HG03442 (cell line): ENCODE measurements around the gene NCOA5.
"Not testable (repeated sequence)": the region's sequence is repeated elsewhere in the genome, so short reads cannot be mapped to it uniquely, and the experiment has no call there.

ENCODE experiments used
- ATAC-seq: cut with Tn5 transposase; IDR thresholded peaks from one replicate; pipeline ENCODE4 v1.9.1; 2021; ENCODE audit warnings: mild to moderate bottlenecking, moderate library complexity; ENCODE audit not compliant: unreplicated experiment

Gene NCOA5

GRCh38 chr20:46093531-46093930, 3.8 kb upstream of the NCOA5 start:
- no peak for ATAC-seq

DNA sequence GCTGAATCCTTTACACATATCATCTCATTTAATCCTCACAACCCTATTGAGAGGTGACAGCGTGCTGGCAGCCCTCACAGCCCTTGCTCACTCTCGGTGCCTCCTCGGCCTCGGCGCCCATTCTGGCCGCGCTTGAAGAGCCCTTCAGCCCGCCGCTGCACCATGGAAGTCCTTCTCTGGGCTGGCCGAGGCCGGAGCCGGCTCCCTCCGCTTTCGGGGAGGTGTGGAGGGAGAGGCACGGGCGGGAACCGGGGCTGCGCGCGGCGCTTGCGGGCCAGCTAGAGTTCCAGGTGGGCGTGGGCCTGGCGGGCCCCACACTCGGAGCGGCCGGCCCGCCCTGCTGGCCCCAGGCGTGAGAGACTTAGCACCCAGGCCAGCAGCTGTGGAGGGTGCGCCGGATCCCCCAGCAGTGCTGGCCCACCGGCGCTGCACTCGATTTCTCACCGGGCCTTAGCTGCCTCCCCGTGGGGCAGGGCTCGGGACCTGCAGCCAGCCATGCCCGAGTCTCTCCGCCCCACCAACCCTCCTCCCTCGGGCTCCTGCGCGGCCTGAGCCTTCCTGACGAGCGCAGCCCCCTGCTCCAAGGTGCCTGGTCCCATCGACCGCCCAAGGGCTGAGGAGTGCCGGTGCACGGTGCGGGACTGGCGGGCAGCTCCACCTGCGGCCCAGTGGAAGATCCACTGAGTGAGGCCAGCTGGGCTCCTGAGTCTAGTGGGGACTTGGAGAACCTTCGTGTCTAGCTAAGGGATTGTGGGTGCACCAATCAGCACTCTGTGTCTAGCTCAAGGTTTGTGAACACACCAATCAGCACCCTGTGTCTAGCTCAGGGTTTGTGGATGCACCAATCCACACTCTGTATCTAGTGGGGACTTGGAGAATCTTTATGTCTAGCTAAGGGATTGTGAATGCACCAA, 2.1 kb upstream of the NCOA5 start:
- not testable (repeated sequence) for ATAC-seq

DNA sequence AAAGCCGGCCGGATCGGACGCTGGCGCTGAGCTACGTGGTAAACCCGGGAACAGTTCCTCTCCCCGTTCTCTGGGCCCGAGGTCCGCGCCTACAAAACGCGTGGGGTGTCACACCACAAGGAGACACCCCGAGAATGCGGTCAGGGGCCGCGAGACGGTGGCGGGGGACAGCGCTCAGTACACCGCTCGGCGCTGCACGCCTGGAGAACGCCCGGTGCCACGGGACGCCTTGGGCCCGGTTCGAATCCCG, 670 bp downstream of the NCOA5 start:
- ATAC-seq, result peak; percentile 24

DNA sequence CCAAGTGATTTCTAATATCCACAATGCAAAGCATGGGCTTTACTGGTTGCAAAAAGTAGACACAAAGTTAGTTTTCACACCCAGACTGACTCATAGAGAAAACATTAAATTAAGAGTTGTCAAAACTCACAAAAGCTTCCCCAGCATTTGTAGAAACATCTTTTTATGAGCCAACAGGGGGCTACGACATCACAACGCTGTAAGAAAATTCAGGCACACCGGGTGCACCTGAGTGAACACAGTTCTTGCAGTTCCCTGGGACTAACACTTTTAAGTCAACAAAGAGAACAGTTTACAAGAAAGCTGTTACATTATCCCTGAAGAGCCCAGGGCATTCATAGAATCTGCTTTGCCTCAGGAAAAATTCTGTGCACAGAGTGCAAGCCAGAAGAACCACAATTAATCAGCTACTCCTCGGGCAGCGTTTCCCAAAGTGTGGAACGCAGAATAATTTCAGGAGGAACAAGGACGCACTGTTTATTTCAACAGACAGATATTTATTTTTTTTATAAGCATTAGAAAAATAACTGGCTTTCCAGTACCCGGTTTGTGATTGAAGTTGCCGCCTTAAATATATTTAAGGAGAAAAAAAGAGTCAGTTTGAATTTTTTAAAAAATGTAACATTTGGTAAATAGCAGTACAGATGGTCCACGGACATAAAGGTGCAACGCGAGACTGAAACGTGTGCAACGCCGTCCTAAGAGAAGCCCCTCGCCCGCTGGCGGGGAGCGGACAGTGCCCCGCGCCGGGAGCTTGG, 1.2 kb downstream of the NCOA5 start:
- ATAC-seq, result no peak

- no peak for ATAC-seq
Measured at GRCh38 chr20:46087161-46087560, 2.6 kb downstream of the NCOA5 start.

GRCh38 chr20:46085179-46085851, 4.4 kb downstream of the NCOA5 start:
- ATAC-seq, result no peak

GRCh38 chr20:46084805-46085178, 5.0 kb downstream of the NCOA5 start:
- ATAC-seq, result no peak

- ATAC-seq, result no peak
Measured at GRCh38 chr20:46083531-46084061, 6.2 kb downstream of the NCOA5 start.

DNA sequence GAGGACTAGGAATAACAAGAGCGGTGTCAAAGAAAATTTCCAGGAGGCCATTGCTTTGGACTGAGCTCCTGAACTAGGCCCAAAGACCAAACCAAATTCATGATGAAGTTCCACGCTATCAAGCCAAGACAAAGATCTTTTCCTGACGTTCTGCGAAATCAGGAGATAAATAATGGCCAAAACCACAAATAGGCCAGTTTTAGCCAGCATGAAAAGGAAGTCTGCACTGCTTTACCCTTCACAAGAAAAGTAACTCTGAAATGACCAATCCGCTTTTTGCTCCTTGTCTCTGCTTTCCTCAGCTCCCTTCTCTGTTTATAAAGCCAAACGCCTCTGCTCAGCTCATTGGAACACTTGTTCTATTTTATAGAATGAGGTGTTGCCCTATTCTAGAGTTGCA, 6.7 kb downstream of the NCOA5 start:
- ATAC-seq, result no peak

GRCh38 chr20:46081074-46081473, 8.7 kb downstream of the NCOA5 start:
- no peak for ATAC-seq

- ATAC-seq, result no peak
Measured at GRCh38 chr20:46078954-46079353, 10.8 kb downstream of the NCOA5 start.

DNA sequence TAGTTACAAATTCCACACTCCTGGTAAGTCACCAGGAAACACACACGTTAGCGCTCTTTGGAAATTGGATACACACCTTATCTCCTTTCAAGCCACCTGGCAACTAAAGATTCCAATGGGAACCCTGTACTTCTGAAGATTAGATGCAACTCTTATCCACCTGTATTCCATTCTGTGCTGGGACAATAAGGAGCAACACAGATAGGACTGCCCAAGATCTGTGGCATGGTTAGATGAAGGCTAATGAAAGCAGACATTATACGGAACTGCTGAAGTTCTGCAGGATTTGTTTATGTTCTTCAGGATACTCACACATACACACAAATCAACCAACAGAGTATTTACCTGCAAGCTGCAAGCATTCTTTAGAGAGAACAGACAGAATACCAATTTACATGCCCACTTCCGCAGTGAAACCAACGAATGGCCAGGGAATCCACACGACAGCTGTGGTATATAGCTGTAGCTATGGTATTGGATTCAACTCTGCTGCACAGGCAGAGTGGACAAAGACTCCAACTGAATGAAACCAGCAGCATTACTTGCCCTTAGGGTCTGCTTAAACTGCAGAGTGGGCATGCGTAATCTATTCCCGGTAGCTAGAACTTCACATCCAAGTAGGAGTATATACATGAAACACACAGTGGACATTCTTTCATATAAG, 12.0 kb downstream of the NCOA5 start:
- ATAC-seq, result no peak

DNA sequence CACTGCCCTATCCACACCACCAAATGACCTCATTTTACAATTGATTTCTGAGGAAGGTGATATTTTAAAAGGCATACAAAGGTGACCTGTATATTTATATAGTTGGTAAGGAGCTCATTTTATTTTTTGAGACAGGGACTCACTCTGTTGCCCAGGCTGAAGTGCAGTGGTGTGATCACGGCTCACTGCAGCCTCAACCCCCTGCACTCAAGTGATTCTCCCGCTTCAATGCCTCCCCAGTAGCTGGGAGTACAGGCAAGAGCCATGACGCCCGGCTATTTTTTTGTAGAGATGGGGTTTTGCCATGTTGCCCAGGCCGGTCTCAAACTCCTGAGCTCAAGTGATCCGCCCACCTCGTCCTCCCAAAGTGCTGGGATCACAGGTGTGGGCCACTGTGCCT, 13.0 kb downstream of the NCOA5 start:
- no peak for ATAC-seq

DNA sequence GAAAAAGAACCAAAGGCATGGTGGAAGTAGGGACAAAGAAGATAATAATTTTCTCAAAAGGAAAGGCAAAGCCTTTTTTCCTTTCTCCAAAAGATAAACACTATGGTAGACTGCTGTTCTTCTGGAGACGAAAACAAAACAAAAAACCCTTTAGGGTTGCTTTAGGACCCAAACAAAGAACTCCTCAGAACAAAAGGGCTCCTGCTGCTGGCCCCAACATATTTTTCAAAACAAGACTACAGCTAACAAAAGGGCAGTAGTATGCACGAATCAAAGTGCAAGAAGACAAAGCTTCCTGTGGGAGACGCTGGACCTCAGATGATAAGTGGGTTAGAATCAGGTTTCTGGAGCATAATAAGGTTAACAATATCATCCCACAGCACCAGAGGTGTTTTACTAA, 15.8 kb downstream of the NCOA5 start:
- no peak for ATAC-seq

DNA sequence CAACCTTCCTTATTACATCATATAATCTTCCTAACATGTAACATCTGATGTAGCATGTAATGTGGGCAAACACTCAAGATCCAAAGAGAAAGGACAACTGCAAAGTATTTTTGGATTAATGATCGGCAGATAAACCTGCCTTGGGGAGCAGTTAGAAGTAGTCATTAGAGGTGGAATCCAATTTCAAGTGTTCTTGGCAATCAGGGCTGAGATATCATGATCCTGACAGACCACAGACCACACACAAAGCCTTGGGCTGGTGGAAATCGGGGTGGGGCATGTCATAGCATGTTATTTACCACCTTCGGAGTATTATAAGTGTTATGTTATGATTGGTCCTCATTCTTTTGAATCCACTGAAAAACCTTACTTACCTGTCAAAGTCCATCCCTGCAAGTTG, 16.3 kb downstream of the NCOA5 start:
- ATAC-seq, result no peak

- no peak for ATAC-seq
Measured at GRCh38 chr20:46073024-46073423, 16.7 kb downstream of the NCOA5 start.

- ATAC-seq, result no peak
Measured at GRCh38 chr20:46071573-46071972, 18.2 kb downstream of the NCOA5 start.

GRCh38 chr20:46070215-46070900, 19.4 kb downstream of the NCOA5 start:
- no peak for ATAC-seq

DNA sequence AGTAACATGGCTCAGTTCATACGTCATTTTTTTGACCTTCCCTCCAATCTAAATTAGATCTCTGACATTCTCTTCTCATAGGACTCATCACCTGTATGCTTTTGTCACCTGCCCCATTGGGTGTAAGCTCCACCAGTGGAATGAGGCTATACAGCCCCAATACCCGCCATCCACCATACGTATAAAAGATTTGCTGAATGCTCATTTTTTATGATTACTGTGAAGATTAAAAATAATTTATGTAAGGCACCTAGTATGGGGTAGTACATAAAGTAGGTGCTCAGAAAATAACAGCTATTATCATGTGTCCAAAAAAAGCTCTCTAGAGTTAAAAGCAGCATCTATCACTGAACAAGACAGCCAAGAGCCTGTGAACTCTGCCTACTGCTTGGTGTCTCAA, 24.1 kb downstream of the NCOA5 start:
- no peak for ATAC-seq

- no peak for ATAC-seq
Measured at GRCh38 chr20:46065006-46065405, 24.8 kb downstream of the NCOA5 start.

DNA sequence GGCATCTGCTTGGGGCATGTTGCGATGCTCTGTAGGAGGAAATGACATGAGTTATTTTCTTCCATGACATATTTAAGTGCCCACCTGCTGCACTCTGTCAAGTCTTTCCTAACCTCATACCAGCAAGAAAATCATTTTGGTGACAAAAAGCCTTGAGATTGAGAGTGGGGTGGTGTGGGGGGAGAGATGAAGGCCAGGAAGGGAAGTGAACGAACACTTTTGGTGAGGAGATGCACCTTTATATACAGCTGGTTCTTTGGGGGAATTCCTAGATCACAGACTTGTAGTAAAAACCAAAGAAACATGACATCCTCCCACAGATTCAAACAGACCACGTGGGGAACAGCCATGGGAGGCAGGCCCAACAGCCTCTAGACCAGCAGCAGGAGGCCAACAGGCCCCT, 26.1 kb downstream of the NCOA5 start:
- ATAC-seq, result no peak
